ENCODE measurements around the gene TXNRD2. TPM values are rescaled to one million over a fixed set of nuclear protein-coding genes. Genes with fewer than 3 reads are reported as not detected.

Gene TXNRD2
- total RNA-seq: 17.9 TPM

GRCh38 chr22:19941365-19942082, at the start of gene TXNRD2, which contains the start of gene COMT:
TXNRD2 (minus strand) TSS chr22:19941818; CDS start chr22:19941803, 15 bp downstream.
COMT (plus strand) TSS chr22:19941772; CDS start chr22:19962527, 20,755 bp downstream.

GRCh38 chr22:19854778-19855503, 86.7 kb downstream of the TXNRD2 start, which contains the start of the genes GNB1L and RTL10:
GNB1L (minus strand) TSS chr22:19854874; CDS start chr22:19821355, 33,519 bp downstream.
RTL10 (minus strand) TSS chr22:19854874; CDS start chr22:19852261, 2,613 bp downstream.

Other genes with a start within 250 kb of the TXNRD2 start
- gene SEPTIN5, start 227.3 kb downstream of the TXNRD2 start, total RNA-seq: 83.4 TPM
- gene GP1BB, start 218.3 kb downstream of the TXNRD2 start, total RNA-seq: 6.6 TPM
- gene TBX1, start 181.0 kb downstream of the TXNRD2 start, total RNA-seq: 2.2 TPM
- 6.7 TPM for gene GNB1L, start 86.9 kb downstream of the TXNRD2 start, total RNA-seq
- 24.4 TPM for gene RTL10, start 86.9 kb downstream of the TXNRD2 start, total RNA-seq
- gene COMT, start within 50 bp of the TXNRD2 start, total RNA-seq: 168 TPM
- 169 TPM for gene ARVCF, start 75.0 kb upstream of the TXNRD2 start, total RNA-seq
- 29.8 TPM for gene TANGO2, start 79.3 kb upstream of the TXNRD2 start, total RNA-seq
- 34.7 TPM for gene DGCR8, start 138.4 kb upstream of the TXNRD2 start, total RNA-seq
- gene RANBP1, start 174.3 kb upstream of the TXNRD2 start, total RNA-seq: 153 TPM
- 53.2 TPM for gene TRMT2A, start 175.4 kb upstream of the TXNRD2 start, total RNA-seq
- gene ZDHHC8, start 190.0 kb upstream of the TXNRD2 start, total RNA-seq: 42.6 TPM
- gene CCDC188, start 209.2 kb upstream of the TXNRD2 start, total RNA-seq: 1.4 TPM